ENCODE measurements around the gene PIGT. TPM values are rescaled to one million over a fixed set of nuclear protein-coding genes. Genes with fewer than 3 reads are reported as not detected.

Gene PIGT
- total RNA-seq, 1 experiment from 2014 or later: 71.4 TPM

GRCh38 chr20:45436732-45437485, 21.0 kb downstream of the PIGT start:
- ATAC-seq: peak; percentile 99
- Histone ChIP-seq H3K9ac (ENCODE audit: low read length) (peak overlapping the region; percentile 64), H3K4me2 (ENCODE audit: low read length) (peak overlapping the region; percentile 94), H3K9me3 (ENCODE audit: control insufficient read depth in 1 of 2, insufficient read depth in 1 of 2, low read depth in 1 of 2, low read length in 2 of 2) (no peaks in the 10 kb centered on the region), H3K79me2 (ENCODE audit: insufficient read depth, low read length) (no peaks in the 10 kb centered on the region), H2AFZ (ENCODE audit: low read depth, low read length, poor library complexity, severe bottlenecking) (peak overlapping the region; percentile 91), H3K36me3 (ENCODE audit: control insufficient read depth in 1 of 2, insufficient read depth in 2 of 2, low read length in 2 of 2) (no peaks in the 10 kb centered on the region), H3K9me2 (ENCODE audit: insufficient read depth) (no peaks in the 10 kb centered on the region), H3K27me3 (ENCODE audit: insufficient read depth, low read length) (no peaks in the 10 kb centered on the region), H3K27ac (ENCODE audit: low read depth, low read length) (no peak overlapping the region), H3K4me1 (ENCODE audit: control insufficient read depth in 1 of 2, insufficient read depth in 2 of 2, low read length in 2 of 2) (peaks cover 0 to 12% of the 10 kb centered on the region in 2 experiments; a peak in 2 of 4 replicates), H3K4me3 (replicated peaks in 1 of 2; ENCODE audit: low read depth in 1 of 2, low read length in 2 of 2) (peak overlapping the region; percentile 57 to 67), H4K20me1 (ENCODE audit: insufficient read depth) (no peaks in the 10 kb centered on the region)
- peak; percentile 63 for DNase-seq (ENCODE audit: low read depth, low spot score)
- POLR2A ChIA-PET: interaction anchor here (0.7 to 3.5 kb wide), 10 partner anchors 21 to 125 kb away, joined by 3 to 11 read pairs (median 4); partner anchors contain the start of genes PIGT and SYS1
- CTCF ChIA-PET: interaction anchor here (0.6 to 4.7 kb wide), 30 partner anchors 9 to 334 kb away, joined by 3 to 100 read pairs (median 4); partner anchors contain the start of genes PIGT and SYS1
- RAD21 ChIA-PET (ENCODE audit: low non-redundant PET in 1 of 2, low total read pairs in 2 of 2, uncharacterized antibody in 2 of 2, unreplicated experiment in 2 of 2): interaction anchor here (0.6 to 2.1 kb wide), 12 partner anchors 33 to 125 kb away, joined by 3 to 16 read pairs (median 5); no protein-coding TSS in a partner anchor
- intact Hi-C loops (cut with micrococcal nuclease): loop anchor here (1.0 to 2.0 kb wide), 3 partner anchors 62 to 118 kb away; partner anchors contain the start of gene SYS1
- BruUV-seq (replicated peaks): no TSS peak
- no peak for TF ChIP-seq ZFX (IDR thresholded peaks at IDR 0.05)
- TF ChIP-seq POLR2A (IDR thresholded peaks at IDR 0.05; ENCODE audit: borderline replicate concordance, extremely low read depth, insufficient read depth, insufficient read length): no peak
- TF ChIP-seq EGR1 (IDR thresholded peaks at IDR 0.05; ENCODE audit: low read depth): peak; percentile 76
- TF ChIP-seq SRF (IDR thresholded peaks at IDR 0.05; ENCODE audit: low read depth): no peak
- no peak for TF ChIP-seq EZH2 (IDR thresholded peaks at IDR 0.05)
- no peak for TF ChIP-seq ATF3 (IDR thresholded peaks at IDR 0.05)
- TF ChIP-seq EZH2phosphoT487 (IDR thresholded peaks at IDR 0.05; ENCODE audit: borderline replicate concordance): no peak
- TF ChIP-seq ZBTB33 (IDR thresholded peaks at IDR 0.05; ENCODE audit: extremely low read depth, insufficient replicate concordance, low read length): no peak
- no peak for TF ChIP-seq MAX (IDR thresholded peaks at IDR 0.05)
- TF ChIP-seq POLR2AphosphoS5 (IDR thresholded peaks at IDR 0.05; ENCODE audit: low read depth, low read length): peak; percentile 42; the same call in 1 of the 2 replicates
- TF ChIP-seq ZNF274 (IDR thresholded peaks at IDR 0.05; ENCODE audit: low read depth, low read length): no peak
- TF ChIP-seq SIN3A (IDR thresholded peaks at IDR 0.05; ENCODE audit: low read depth): no peak
- no peak for TF ChIP-seq JUND (IDR thresholded peaks at IDR 0.05)
- no peak for TF ChIP-seq CBX3 (IDR thresholded peaks at IDR 0.05; ENCODE audit: low read depth)
- TF ChIP-seq ELF1 (IDR thresholded peaks at IDR 0.05; ENCODE audit: borderline replicate concordance, low read depth): no peak
- TF ChIP-seq CTCF (IDR thresholded peaks at IDR 0.05 in 2 of 3, conservative IDR thresholded peaks at IDR 0.05 in 1 of 3; ENCODE audit: borderline replicate concordance in 1 of 3, insufficient read depth in 1 of 3, low read depth in 2 of 3, low read length in 2 of 3): peak; percentile 90 to 94 (median 93)
- peak; percentile 47 for TF ChIP-seq YY1 (IDR thresholded peaks at IDR 0.05; ENCODE audit: extremely low read depth, insufficient replicate concordance, low read depth, low read length)
- peak; percentile 97 for TF ChIP-seq RAD21 (IDR thresholded peaks at IDR 0.05; ENCODE audit: low read depth)
- no peak for TF ChIP-seq FOSL1 (IDR thresholded peaks at IDR 0.05; ENCODE audit: low read depth)
- no peak for TF ChIP-seq TCF7L2 (IDR thresholded peaks at IDR 0.05; ENCODE audit: borderline replicate concordance, extremely low read depth, insufficient read depth, insufficient read length)
